GM12874 (cell line): ENCODE data around the gene LINC01488.

ENCODE experiments used
- CTCF ChIP-seq: IDR thresholded peaks from 2 replicates; pipeline ENCODE4 v1.5.1; 2011; ENCODE audit warnings: low read depth, mild to moderate bottlenecking, control low read depth, low read length, moderate library complexity; ENCODE audit not compliant: insufficient read depth

LINC01488 gene

GRCh38 chr11:69467646-69468045 is 13.8 kb upstream of the LINC01488 start:
- TF ChIP-seq CTCF = no peak

- TF ChIP-seq CTCF = no peak
Observed at GRCh38 chr11:69468221-69468620, 13.2 kb upstream of the LINC01488 start.

GRCh38 chr11:69468911-69469885 is 12.3 kb upstream of the LINC01488 start:
- TF ChIP-seq CTCF = no peak

- no peak for TF ChIP-seq CTCF
Observed at GRCh38 chr11:69470301-69470700, 11.2 kb upstream of the LINC01488 start.

- TF ChIP-seq CTCF = no peak
Observed at GRCh38 chr11:69470793-69471728, 10.4 kb upstream of the LINC01488 start.

GRCh38 chr11:69471729-69472540 is 9.5 kb upstream of the LINC01488 start:
- TF ChIP-seq CTCF = no peak
